PC-9 (cell line): ENCODE data around the gene FAM241A.

ENCODE experiments used
- EZH2 ChIP-seq: fragments of 200-600 bp; sonication (generic); IDR thresholded peaks from 2 replicates; pipeline ENCODE4 v1.8.0; 2017; ENCODE audit warnings: antibody characterized with exemption, low read depth
- TF ChIP-seq, protein P1 (sequence below): fragments of 200-600 bp; sonication (generic); conservative IDR thresholded peaks from 2 replicates; pipeline ENCODE4 v1.6.1; 2017; ENCODE audit warnings: mixed run types, antibody characterized with exemption, mild to moderate bottlenecking, moderate library complexity

- TF ChIP-seq, protein P1, sequence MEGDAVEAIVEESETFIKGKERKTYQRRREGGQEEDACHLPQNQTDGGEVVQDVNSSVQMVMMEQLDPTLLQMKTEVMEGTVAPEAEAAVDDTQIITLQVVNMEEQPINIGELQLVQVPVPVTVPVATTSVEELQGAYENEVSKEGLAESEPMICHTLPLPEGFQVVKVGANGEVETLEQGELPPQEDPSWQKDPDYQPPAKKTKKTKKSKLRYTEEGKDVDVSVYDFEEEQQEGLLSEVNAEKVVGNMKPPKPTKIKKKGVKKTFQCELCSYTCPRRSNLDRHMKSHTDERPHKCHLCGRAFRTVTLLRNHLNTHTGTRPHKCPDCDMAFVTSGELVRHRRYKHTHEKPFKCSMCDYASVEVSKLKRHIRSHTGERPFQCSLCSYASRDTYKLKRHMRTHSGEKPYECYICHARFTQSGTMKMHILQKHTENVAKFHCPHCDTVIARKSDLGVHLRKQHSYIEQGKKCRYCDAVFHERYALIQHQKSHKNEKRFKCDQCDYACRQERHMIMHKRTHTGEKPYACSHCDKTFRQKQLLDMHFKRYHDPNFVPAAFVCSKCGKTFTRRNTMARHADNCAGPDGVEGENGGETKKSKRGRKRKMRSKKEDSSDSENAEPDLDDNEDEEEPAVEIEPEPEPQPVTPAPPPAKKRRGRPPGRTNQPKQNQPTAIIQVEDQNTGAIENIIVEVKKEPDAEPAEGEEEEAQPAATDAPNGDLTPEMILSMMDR, result no peak
- TF ChIP-seq EZH2, result no peak
These were observed 39.9 kb upstream of the FAM241A start for GRCh38 chr4:112105201-112105969.
